SH-SY5Y (cell line): Measurements from ENCODE around the gene TBCEL.

Experiments
- GATA2 ChIP-seq: IDR thresholded peaks from 2 replicates; pipeline ENCODE4 v1.6.1; 2011; ENCODE audit warnings: mild to moderate bottlenecking, low read depth, low read length
- GATA3 ChIP-seq: IDR thresholded peaks from 2 replicates; pipeline ENCODE4 v1.6.1; 2011; ENCODE audit warnings: low read depth, mild to moderate bottlenecking, low read length, moderate library complexity

DNA sequence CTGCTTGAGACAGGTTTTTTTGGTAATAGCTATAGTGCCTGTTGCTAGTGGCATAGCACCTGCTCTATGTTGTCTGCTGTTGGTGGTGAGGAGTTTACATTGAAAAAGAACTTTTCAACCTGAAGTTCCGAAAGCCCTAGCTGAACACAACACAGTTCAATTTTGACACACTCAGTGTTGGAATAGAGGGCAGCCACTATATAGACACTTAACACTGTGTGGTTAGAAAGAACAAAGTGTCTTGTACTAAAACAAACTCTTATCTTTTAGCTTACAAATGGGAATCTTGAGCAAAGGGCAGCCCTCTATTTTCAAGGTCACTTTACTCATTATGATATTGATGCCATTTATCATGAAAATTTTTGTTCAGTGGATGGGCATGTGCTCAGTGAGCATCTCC, 18.4 kb downstream of the TBCEL start:
- TF ChIP-seq GATA3 (no peak), GATA2 (no peak)
